Activated CD4-positive, CD25-positive, alpha-beta regulatory T cell treated with anti-CD3 and anti-CD28 coated beads, Interleukin-2, amount 50 U/mL, for 16 hours (primary cell): Measurements from ENCODE around the gene HMG20A.

Source experiments
- DNase-seq: peaks from one replicate; pipeline ENCODE4 v3.0.0-alpha.2; 2020; ENCODE audit warnings: low read depth, low spot score

Gene HMG20A

DNA sequence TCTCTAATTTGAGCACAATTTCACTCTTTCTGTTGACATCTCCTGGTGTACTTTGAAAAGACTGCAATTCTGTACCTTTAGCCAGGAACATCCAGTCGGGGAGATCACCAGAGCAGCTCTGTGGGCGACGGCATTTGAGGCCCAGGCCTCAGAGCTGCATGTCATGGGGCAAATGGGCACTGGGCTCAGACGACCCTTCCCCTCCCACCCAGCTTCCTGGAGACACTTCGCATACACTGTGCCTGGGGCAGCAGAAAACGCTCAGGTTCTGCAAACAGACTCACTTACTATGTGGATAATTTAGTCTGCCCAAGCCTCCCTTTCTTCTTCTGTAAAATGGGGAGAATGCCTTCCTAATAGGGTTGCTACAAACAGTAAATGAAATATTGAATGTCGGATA, 96.9 kb downstream of the HMG20A start:
- DNase-seq, result no peak

- DNase-seq, result no peak
Observed at GRCh38 chr15:77518458-77518857, 97.8 kb downstream of the HMG20A start.

GRCh38 chr15:77519540-77519939, 98.9 kb downstream of the HMG20A start:
- DNase-seq, result no peak

- no peak for DNase-seq
Observed at GRCh38 chr15:77521206-77521605, 100.5 kb downstream of the HMG20A start.

GRCh38 chr15:77525400-77525811, 104.7 kb downstream of the HMG20A start:
- no peak for DNase-seq

DNA sequence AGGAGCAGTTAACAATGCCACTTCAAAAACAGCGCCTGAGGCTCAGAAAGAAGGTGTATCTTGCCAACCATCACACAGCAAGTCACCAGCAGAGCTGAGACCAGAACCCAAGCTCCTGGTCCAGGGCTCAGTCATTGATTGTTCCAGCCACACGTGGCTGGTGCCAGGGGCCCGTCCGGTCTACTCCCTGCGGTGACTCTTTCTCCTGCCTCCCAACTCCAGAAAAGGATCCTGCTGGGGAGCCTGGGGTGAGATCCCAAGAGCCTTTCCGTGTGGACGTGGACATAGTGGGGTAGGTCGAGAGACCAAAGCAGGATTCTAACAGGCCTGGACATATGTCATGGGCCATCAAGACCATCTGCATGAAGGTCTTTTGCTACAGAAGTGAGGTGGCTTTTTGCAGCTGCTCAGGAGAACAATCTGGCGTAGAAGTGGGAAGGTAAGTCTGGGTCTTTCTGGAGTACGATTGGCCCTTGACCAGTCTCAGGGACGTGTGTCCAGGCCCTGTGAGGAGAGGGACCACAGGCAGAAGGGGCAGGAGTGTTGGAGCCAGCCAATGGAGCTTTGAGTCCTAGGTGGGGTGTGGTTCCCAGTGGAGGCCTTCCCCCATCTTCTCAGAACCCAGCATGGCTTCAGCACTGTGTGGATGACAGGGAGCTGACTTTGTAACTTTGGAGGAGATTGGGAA, 105.4 kb downstream of the HMG20A start:
- no peak for DNase-seq

DNA sequence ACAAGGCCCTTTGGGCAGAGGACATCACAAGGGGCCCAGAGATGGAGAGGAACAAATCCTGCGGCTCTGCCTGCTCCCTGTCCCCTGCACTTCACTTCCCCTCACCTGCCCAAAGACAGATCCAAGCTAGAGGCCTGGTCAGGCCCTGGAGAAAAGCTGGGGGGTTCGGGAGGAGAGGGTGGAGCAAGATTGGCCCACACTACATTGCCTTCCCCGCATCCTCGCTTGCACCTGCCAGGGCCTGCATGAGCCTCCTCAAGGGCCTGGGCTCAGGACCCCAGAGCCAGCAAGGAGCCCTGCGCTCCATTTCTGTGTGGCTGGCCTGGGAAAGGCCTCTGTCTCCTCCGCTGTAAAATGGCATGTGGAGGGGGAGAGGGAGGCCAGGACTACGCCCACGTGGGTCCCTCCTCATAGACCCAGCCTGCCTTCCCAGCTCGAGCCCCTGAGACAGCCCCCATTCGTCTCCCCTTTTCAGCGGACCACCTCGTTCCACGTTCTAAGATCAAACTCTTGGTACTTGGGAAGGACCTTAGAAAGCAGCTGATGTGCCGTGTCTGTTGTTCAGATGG, 106.0 kb downstream of the HMG20A start:
- DNase-seq, result no peak

GRCh38 chr15:77527164-77527778, 106.6 kb downstream of the HMG20A start:
- DNase-seq, result no peak

DNA sequence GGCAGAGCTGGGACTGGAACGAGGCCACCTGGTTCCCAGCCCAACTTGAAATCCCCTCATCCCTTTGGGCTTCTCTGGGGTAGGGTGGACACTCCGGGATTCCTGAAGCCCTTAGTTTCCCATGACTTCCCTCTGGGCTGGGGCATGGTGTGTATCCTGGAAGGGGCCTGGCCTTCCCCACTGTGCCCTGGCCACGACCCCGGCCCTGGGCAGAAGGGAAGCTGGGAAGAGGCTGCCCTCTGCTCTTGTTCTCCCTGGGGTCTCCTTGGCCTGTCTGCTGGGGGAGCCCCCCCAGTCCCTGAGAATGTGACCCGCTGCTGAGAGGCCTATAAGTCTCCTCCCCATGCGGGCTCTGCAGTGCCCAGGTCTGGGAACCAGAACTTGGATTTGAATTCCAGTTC, 107.1 kb downstream of the HMG20A start:
- no peak for DNase-seq

DNA sequence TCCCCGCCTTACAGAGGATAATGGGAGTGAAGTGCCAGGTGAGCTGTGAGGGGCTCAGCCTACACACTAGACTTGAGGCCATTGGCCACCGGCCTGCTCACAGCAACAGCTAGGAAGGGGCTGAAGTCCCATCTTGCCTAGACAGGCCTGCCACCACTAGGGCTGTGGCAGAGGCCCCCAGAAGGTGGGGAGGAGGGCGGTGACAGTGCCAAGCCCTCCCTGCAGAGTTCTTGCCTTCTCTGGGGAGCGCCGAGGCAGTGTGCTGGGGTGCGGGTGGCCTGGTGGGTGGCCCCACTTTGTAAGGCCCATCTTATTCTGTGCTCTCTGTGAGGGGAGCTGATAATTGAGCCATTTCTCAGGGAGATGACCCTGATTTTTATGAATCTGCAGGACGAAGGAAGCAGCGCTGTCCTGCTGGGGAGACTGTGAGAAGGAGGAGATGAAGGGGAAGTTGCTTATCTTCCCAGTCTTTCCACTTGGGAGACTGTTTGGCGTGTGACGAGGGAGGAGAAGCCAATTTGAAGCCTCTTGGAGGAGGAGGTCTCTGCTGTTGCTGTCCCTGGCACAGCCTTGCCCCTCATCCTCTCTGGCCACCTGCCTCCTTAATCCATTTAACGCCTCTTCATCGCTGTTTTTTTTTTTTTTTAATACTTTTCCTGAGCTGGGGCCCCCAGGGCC, 107.7 kb downstream of the HMG20A start:
- no peak for DNase-seq

DNA sequence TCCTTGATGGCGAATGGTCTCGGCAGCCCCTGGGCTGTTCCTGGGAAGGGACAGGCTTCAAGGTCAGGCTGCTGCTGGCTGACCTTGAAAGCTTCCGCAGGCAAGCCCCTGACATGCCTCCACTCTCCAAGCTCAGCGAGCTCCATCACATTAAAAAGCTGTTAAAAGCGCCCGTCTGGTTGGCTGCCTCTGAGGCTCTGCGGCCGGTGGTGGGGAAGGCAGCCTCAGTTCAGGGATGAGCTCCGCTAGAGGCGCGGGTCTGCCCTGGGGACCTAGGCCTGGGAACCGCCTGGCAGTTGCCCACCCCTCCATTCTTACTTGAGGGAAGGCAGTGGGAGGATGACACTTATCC, 108.3 kb downstream of the HMG20A start:
- no peak for DNase-seq

DNA sequence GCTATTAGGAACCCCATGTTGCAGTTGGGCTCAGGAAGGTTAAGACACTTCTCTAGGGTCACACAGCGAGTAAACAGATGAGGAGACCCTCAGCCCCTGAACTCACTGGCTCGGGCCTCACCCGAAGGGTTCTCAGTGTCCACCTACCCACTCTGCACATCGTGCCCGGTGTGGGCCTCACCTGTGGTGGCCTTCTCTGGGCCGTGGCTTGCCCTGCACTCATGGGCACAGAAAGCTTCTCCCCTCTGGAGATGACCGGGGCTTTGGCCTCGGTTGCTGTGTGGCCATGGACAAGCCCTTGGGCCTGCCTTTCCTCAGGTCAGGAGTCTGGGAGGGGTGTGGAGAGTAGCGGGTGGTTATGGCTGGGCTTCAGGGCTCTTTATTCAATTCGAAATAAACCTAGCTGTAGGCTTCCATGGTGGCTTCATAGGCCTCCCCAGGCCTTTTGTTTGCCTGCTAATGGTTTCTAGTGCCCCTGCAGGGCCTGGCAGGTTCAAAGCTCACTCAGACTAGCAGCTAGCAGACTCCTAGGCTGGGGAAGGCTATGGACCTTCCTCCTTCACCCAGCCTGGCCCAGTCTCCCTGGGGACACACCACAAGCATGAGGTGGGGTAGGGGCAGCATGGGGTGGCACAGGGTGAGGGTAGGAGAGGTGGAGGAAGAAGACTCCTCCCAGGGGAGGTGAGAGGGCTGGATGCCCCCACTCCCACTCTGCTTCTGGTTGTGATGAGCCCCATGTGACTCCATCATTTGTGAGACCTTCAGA, 108.9 kb downstream of the HMG20A start:
- no peak for DNase-seq

GRCh38 chr15:77530576-77530975, 109.9 kb downstream of the HMG20A start:
- DNase-seq, result no peak

DNA sequence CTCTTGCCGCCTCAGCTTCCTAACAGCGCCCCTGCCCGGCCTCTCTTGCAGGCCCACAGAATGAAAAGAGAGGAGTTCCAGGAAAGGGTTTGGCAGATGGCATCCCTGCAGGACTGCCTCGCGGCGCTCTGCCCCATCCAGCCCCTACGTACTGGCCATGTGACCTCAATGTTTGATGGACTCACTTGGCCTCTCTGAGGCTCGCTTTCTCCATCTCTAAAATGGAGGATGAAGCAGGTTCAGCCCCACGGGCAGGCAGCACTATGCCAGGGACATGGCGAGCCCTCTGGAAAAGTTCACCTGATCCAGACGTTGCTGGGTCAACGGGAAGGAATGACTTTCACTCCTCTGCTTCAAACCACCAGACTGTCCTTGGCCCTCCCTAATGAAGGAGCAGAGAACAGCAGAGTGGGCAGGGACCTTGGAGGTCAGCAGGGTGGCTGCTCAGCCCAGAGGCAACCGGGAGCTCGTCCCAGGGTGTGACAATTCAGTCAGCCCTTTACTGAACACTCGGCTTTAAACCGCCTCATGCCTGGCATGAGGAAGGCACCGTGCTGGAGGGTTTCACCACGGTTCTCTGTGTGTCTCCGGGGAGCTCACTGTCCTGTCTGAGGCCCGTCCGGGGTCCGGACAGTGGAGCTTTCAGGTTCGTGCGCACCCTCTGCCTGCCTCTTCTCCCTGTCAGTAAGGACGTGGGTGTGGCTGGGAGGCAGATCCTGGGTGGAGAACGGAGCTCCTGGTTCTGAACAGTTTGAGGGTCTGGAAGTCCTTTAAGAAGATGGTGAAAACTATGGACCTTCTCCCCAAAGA, 110.7 kb downstream of the HMG20A start:
- DNase-seq, result no peak

DNA sequence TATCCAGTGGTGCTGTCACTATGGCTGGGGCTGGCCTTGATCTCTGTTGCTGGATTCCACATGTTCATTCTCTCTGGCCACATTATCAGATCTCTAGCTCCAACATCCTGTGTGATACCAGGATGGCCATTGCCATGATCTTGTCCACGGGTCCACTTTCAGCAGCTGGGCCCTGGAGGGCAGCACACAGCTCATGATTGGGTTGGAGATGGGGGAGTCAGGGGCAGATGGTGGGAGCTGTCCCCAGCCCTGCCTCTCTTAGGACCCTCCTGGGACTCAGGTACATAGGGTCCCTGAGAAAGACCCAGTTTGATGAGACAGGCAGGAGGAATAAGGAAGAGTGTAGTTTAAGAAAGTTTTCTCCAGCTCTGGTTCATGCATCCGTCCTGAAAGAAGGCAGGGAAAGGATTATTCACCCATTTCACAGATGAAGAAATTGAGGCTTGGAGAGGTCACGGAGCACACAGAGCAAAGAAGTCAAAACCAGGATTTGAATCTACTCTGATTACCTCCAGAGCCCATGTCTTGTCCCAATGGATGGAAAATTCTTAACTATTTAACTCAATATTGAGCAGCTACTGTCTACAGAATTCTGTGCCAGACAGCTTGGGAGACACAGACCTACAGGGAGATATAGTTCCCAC, 111.5 kb downstream of the HMG20A start:
- no peak for DNase-seq

DNA sequence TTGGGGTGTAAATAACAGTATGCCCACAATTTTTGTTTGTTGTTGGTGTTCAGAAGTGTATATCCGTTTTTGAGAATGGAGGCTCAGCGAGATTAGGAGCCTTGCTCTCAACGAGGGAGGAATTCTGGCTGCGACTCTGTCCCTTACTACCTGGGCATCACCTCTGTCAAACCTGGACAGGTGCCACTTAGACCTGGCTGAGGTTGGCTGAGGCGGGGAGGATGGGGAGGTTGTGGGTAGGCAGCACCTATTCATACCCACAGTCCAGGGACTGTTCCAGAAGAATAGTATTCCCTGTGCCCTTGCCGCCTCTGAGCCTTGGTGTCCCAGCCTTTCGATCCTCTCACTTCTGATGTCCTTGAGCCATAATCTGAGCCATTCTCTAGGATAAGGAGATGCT, 112.2 kb downstream of the HMG20A start:
- no peak for DNase-seq

GRCh38 chr15:77533578-77534430, 113.1 kb downstream of the HMG20A start:
- no peak for DNase-seq
